Right ventricle myocardium inferior (tissue), 1 donor: ENCODE measurements around the gene SYT1. TPM values are rescaled to one million over a fixed set of nuclear protein-coding genes. Genes with fewer than 3 reads are reported as not detected.
"Not testable (repeated sequence)": the region's sequence is repeated elsewhere in the genome, so short reads cannot be mapped to it uniquely, and the experiment has no call there.

Experiments used
- ATAC-seq: fragments of 200-7000 bp; cut with Tn5 transposase; one replicate; pipeline ENCODE4 v1.9.1; 2020; ENCODE audit warnings: mild to moderate bottlenecking, moderate library complexity
- DNase-seq: peaks from one replicate; pipeline ENCODE4 v3.0.0; 2021; ENCODE audit errors: missing footprints
- intact Hi-C: fragments of 100-400 bp; cut with DNase I; formaldehyde crosslinking; loops from one replicate; pipeline ENCODE4 v1.11.0; 2022
- total RNA-seq: library from RNA; stranded (reverse); fragmentation: NEBNext Ultra II Directional; extraction: Animal tissue kit (Norgen Biotek cat#: 25700); gene quantifications from one replicate; pipeline ENCODE4 v1.2.1, GENCODE V29; 2021
- donor health status: DM: no; HTN: yes; CAD: no; lungs with severe emphysema.

The SYT1 gene
- total RNA-seq, 1 donor from 2014 or later: 0.24 TPM

- DNase-seq (no peak), ATAC-seq (no peak)
- intact Hi-C loops: no loop called here
These were observed 298.4 kb downstream of the SYT1 start for GRCh38 chr12:79162948-79163347.

- DNase-seq (no peak), ATAC-seq (no peak)
These were observed 300.3 kb downstream of the SYT1 start for GRCh38 chr12:79164890-79165289.

DNA sequence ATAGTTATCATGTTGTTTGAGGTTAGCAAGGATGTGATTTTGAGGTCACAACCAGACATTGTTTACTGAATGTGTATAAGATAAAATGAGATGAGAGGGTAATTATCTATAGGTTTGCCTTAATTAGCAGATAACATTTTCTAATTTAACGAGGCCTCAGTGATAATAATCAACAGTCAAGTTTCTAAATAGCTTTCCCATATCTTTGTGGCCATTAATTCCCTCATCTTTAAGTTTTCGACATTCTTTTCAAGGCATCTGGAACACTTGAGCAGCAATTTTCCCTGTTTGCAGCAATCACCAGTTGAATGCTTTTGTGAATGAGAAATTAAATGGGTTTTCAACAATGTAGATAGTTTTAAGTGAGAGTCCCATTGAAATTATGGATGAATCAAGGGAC is 304.1 kb downstream of the SYT1 start:
- intact Hi-C loops: loop anchor here (5.0 kb wide), 1 partner anchor 341 kb away; no protein-coding TSS in a partner anchor
- no peak for DNase-seq
- ATAC-seq: no peak

More at GRCh38 chr12:79164890-79165289, 300.3 kb downstream of the SYT1 start:
- intact Hi-C loops: loop anchor here (5.0 kb wide), 1 partner anchor 338 kb away; no protein-coding TSS in a partner anchor

- DNase-seq (no peak), ATAC-seq (peak; percentile 57)
- intact Hi-C loops: loop anchor here (10.0 kb wide), 1 partner anchor 1170 kb away; no protein-coding TSS in a partner anchor
These were observed 310.1 kb downstream of the SYT1 start for GRCh38 chr12:79174626-79175025.

DNA sequence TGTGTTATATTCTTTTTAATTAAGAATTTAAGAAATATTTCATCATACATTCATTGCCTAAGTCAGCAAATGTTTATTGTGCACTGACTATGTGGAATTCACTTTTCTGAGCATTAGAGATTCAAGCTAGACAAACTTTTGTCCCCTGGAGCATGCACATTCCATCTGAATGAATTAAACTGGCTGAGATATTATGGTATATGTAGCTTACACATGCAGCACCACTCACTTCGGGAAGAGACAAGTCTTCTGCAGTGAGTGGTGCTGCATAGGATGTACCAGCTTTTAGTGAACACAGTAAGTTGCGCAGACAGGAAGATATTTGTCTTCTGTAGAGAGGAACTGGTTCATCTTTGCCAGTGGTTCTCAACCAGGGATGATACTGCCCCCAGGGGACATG is 318.4 kb downstream of the SYT1 start:
- intact Hi-C loops: no loop called here
- no peak for DNase-seq
- ATAC-seq: no peak

- intact Hi-C loops: no loop called here
- ATAC-seq (no peak), DNase-seq (no peak)
These were observed 319.4 kb downstream of the SYT1 start for GRCh38 chr12:79183926-79184325.

DNA sequence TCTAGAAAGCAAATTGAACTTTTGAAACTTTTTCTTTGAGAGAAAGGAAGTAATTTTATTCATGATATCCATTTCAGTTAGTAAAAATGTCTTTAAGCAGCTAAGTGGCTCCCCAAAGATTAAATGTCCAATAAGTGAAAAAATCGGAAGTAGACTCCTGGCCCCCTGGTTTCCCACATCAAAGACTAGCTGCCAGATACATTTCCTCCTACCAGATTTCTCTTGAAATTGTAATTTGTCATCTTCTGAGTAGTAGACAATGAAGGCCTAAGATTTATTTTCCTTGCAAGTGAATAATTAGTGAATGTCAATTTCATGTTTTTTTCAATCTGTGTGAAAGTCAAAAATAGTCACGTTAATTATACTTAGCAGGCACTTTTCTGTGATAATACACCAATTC is 321.9 kb downstream of the SYT1 start:
- intact Hi-C loops: no loop called here
- ATAC-seq (no peak), DNase-seq (no peak)

DNA sequence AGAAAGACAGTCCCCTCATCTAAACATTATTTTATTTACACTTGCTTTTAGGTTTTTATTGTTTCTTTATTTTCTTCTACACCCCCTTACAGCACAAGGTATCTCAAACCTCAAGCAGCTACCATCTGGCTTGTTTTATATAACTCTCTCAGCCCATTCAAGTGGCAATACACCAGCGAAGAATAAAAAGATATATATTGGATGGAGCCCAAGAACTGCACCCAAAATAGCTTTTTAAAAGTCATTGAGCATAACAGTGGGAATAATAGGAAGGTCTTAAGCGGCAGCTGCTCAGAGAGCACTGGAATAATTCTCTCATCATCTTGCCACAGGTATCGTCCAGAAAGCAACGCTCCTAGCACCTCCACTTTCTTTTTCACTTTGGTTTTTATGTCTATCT is 322.5 kb downstream of the SYT1 start:
- no peak for DNase-seq
- intact Hi-C loops: no loop called here
- ATAC-seq: peak; percentile 70

GRCh38 chr12:79191391-79191790 is 326.8 kb downstream of the SYT1 start:
- DNase-seq: no peak
- ATAC-seq: no peak
- intact Hi-C loops: no loop called here

DNA sequence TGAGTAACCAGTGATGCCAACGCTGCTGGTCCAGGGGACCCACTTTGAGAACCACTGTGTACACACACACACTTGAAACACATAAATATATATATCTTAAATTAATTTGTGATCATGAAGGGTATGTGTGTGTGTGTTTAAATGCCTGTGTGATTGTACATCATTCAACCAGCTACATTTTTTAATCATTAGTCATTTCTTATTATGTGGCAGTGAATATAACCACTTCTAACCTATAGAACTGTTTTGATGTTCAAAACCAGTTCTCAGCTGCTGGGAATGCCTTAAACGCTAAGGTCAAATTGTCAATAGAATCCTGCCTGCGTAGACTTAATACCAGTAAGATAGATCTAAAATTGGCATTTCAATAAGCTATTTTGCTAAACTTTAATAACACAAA is 330.0 kb downstream of the SYT1 start:
- intact Hi-C loops: no loop called here
- DNase-seq (no peak), ATAC-seq (no peak)

DNA sequence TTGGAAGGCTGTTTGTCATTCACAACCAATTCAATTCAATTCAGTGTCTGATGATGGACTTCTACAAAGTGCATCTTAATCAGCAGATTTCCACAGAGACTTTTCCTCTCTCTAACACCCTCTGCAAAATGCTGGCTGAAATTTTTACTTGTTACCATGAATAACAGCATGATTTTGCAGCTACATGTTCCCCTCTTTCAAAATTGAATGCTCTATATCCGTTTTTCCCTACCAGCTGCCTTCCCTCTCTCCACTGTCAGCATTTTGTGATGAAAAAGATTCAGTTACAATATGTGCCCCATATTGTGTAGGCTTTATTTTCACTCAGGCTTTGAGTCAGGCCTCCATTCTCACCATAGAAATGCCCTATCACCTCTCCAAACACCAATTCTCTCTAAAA is 334.6 kb downstream of the SYT1 start:
- intact Hi-C loops: no loop called here
- no peak for ATAC-seq
- DNase-seq: no peak

DNA sequence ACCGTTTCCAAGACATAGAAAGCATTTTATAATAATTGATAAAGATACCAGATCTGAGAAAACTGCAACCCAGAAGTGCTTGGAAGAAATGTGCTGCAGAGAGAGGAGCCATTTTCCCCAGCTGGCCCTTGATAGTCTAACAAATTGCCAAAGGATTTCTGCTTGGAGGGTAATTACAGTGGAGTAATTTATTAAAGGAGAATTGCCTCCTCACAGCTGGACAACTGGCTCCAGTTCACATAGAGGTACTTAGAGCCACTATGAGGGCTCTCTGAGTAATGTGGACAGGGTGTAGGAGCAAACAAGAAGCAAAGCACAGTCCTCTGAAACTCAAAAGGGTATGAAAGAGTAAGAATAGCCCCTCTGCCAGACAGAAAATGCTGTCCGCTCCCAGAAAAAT is 335.6 kb downstream of the SYT1 start:
- DNase-seq (no peak), ATAC-seq (no peak)
- intact Hi-C loops: no loop called here

DNA sequence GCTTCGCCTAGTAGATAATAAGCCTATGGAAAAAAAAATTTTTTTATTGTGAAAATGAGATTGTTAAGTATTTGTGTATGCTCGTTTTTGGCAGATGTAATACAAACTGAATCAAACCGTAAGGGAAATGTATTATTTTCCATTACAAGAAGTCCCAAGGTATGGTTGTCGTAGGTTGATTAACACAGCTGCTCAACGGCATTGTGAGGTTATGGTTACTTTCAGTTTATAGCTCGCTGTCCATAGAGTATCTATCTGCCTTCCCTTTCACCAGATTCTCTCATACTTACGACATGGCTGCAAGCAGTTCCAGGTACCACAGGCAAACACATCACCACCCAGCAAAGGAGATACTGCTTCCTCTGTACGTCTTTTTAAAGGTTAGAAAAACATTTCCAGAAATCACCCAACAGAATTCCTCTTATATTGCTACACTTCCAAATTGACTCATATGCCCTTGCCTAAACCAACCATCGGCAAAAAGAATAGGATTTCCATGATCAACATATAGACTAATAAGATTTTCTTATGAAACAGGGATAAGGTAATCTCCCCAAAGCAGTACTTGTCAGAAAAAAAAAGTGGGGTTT is 338.6 kb downstream of the SYT1 start:
- no peak for DNase-seq
- ATAC-seq: no peak
- intact Hi-C loops: no loop called here

GRCh38 chr12:79206871-79207270 is 342.3 kb downstream of the SYT1 start:
- no peak for ATAC-seq
- intact Hi-C loops: no loop called here
- DNase-seq: no peak

GRCh38 chr12:79210403-79210802 is 345.8 kb downstream of the SYT1 start:
- intact Hi-C loops, DNase-seq, ATAC-seq: not testable (repeated sequence)

DNA sequence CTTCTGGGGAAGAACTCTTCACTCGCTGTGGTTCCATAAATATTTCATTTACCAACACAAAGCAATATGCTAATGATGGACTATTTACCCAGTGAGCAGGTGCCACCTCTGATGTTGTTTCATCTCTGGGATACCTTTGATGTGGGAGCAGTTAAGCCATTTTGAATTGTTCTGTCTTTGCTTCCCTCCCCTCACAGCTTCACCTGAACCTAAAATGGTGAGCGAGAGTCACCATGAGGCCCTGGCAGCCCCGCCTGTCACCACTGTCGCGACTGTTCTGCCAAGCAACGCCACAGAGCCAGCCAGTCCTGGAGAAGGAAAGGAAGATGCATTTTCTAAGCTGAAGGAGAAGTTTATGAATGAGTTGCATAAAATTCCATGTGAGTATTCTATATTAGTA is 352.7 kb downstream of the SYT1 start:
- intact Hi-C loops: no loop called here
- ATAC-seq (no peak), DNase-seq (no peak)

DNA sequence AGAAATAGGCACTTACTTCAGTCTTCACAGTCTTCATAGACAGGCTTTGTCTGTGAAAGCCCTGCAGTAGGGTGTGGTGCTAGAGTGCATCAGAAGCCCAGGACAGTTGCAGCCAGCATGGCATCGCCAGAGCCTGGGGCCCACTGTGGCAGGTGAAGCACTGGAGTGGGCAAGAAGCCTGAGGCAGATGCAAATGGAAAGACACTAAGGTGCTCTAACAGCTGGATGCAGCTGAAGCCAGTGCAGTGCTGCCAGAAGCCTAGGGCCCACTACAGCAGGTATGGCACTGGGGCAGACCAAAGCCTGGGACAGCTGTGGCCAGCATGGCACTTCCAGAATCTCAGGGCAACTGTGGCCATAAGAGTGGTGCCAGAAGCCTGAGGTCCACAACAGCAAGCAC is 358.6 kb downstream of the SYT1 start:
- intact Hi-C loops: no loop called here
- ATAC-seq: no peak

GRCh38 chr12:79223761-79224160 is 359.2 kb downstream of the SYT1 start:
- DNase-seq (no peak), ATAC-seq (no peak)
- intact Hi-C loops: no loop called here

More for the DNA sequence above, 358.6 kb downstream of the SYT1 start:
- peak; percentile 62 for DNase-seq

DNA sequence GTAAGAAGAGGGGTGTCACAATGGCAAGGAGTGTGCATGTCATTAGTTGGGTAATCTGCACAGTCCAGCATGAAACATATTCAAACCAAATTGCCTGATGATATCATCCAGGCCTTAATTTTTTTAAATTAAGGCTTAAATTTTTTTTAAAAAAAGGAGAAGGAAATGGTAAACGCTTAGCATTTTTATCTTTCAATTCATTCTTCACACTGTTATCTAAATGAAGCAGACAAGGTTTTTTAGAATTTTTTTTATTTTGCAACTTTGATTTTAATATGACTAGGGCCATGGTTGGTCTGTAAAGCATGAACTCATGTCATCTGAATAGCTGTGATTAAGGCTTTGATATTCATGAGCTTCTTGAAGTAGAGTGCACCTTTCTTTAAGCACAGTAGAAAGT is 362.5 kb downstream of the SYT1 start:
- no peak for DNase-seq
- intact Hi-C loops: no loop called here
- ATAC-seq: no peak

DNA sequence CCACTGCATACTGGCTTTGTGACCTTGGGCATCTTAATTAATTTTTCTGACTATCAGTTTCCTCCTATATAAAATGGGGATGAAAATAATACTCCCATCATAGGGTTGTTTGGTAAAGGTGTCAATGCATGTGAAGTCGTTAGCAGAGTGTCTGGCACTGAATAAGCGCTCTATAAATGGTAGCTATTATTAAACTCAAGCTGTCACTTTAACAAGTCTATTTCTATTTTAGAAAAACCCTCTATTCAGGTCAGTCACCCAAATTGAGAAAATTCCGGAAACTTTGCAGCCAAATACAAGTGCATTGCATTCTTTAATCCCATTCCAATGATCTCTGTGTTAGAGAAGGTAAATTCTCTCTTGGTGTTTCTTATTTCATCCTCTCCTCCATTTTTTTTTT is 363.1 kb downstream of the SYT1 start:
- ATAC-seq: no peak
- no peak for DNase-seq
- intact Hi-C loops: no loop called here

GRCh38 chr12:79233341-79233781 is 368.8 kb downstream of the SYT1 start:
- intact Hi-C loops: no loop called here
- no peak for ATAC-seq
- DNase-seq: no peak
